Peyer's patch (tissue), 4 donors: ENCODE data around the gene MEGF10. TPM values are rescaled to one million over a fixed set of nuclear protein-coding genes. Genes with fewer than 3 reads are reported as not detected.

ENCODE experiments used
- DNase-seq, 3 donors: peaks; one replicate each; pipeline ENCODE4 v3.0.0-alpha.2; 2017 to 2019
- H3K27ac ChIP-seq, 4 donors: fragments of 200-600 bp; sonication (generic); one replicate each; pipeline ENCODE4 v1.5.1; 2016 to 2019
- H3K27me3 ChIP-seq, 2 donors: fragments of 200-600 bp; sonication (generic); one replicate each; pipeline ENCODE4 v1.5.1; 2019
- H3K36me3 ChIP-seq, 3 donors: fragments of 200-600 bp; sonication (generic); one replicate each; pipeline ENCODE4 v1.5.1; 2016 to 2019
- H3K4me1 ChIP-seq, 4 donors: fragments of 200-600 bp; sonication (generic); one replicate each; pipeline ENCODE4 v1.5.1; 2016 to 2019
- H3K4me3 ChIP-seq, 4 donors: fragments of 200-600 bp; sonication (generic); 1 replicate in 3 of 4; 2 replicates in 1 of 4; pipeline ENCODE4 v1.5.1; 2016 to 2019; ENCODE audit warnings: mild to moderate bottlenecking in 1 of 4
- H3K9me3 ChIP-seq, 4 donors: fragments of 200-600 bp; sonication (generic); one replicate each; pipeline ENCODE4 v1.5.1; 2016 to 2019; ENCODE audit warnings: mild to moderate bottlenecking in 1 of 4
- POLR2A ChIP-seq, 2 donors: fragments of 450-650 bp; IDR thresholded peaks; one replicate each; pipeline ENCODE4 v1.5.1; 2017; ENCODE audit warnings: antibody characterized with exemption in 2 of 2, mild to moderate bottlenecking in 2 of 2, moderate library complexity in 2 of 2
- total RNA-seq, 4 donors: library from RNA; depleted of rRNA; stranded (reverse); fragments of >200 nt; gene quantifications; one replicate each; pipeline ENCODE4 v1.1.0, GENCODE V29; 2016
- TF ChIP-seq, protein P1 (sequence below), 6 experiments: fragments of 450-650 bp in 4 of 6; fragments of 200-600 bp in 2 of 6; sonication (generic) in 1 of 6; IDR thresholded peaks; one replicate each; pipeline ENCODE4 v1.5.1; 2017 to 2019; ENCODE audit warnings: antibody characterized with exemption in 6 of 6, mild to moderate bottlenecking in 3 of 6, moderate library complexity in 1 of 6

Gene MEGF10
- total RNA-seq, 4 donors from 2014 or later, result 0.13 to 2.5 (median 0.19) TPM; not detected in 1

DNA sequence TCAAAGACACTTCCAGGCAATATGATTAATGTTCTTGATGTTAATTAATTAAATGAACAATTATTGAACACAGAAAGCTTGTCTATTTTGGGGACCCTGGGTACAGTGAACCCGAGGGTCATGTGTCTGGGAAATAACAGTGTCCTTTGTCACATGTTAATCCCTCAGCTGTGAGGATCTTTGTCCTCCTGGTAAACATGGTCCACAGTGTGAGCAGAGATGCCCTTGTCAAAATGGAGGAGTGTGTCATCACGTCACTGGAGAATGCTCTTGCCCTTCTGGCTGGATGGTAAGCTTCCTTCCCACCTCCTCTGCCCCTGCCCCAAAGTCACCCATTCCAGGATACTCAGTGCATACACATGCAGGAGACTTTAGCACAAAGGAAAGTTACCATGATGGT, 107.9 kb downstream of the MEGF10 start:
- no peak for TF ChIP-seq POLR2A (IDR thresholded peaks at IDR 0.05)
- TF ChIP-seq, protein P1, sequence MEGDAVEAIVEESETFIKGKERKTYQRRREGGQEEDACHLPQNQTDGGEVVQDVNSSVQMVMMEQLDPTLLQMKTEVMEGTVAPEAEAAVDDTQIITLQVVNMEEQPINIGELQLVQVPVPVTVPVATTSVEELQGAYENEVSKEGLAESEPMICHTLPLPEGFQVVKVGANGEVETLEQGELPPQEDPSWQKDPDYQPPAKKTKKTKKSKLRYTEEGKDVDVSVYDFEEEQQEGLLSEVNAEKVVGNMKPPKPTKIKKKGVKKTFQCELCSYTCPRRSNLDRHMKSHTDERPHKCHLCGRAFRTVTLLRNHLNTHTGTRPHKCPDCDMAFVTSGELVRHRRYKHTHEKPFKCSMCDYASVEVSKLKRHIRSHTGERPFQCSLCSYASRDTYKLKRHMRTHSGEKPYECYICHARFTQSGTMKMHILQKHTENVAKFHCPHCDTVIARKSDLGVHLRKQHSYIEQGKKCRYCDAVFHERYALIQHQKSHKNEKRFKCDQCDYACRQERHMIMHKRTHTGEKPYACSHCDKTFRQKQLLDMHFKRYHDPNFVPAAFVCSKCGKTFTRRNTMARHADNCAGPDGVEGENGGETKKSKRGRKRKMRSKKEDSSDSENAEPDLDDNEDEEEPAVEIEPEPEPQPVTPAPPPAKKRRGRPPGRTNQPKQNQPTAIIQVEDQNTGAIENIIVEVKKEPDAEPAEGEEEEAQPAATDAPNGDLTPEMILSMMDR (IDR thresholded peaks at IDR 0.05), result no peak
- Histone ChIP-seq H3K4me1 (no peaks in the 10 kb centered on the region), H3K4me3 (no peak overlapping the region), H3K36me3 (no peaks in the 10 kb centered on the region), H3K27ac (no peak overlapping the region), H3K9me3 (no peaks in the 10 kb centered on the region), H3K27me3 (no peaks in the 10 kb centered on the region)
- no peak for DNase-seq

DNA sequence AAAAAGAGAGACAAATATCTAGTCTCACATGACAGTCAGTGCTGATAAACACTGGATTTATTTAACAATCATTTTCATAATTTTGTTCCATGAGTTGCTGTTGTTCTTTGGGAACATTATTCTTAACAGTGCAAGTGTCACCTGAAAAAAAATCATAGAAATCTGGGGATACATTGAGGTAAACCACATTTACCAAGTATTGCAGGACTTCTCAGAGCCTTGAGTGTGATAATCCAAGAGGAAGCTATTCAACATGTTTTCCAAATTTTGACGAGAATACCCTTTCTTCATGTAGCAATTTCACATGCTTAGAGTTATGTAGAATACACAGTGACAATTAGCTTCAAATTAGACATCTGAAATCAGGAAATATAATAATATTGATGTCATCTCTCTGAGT, 108.5 kb downstream of the MEGF10 start:
- H3K4me1 ChIP-seq, result no peaks in the 10 kb centered on the region
- H3K4me3 ChIP-seq, result no peak overlapping the region
- no peaks in the 10 kb centered on the region for H3K36me3 ChIP-seq
- DNase-seq, result no peak
- H3K27me3 ChIP-seq, result no peaks in the 10 kb centered on the region
- H3K9me3 ChIP-seq, result no peaks in the 10 kb centered on the region
- TF ChIP-seq, protein P1 (IDR thresholded peaks at IDR 0.05), result no peak
- no peak for TF ChIP-seq POLR2A (IDR thresholded peaks at IDR 0.05)
- no peak overlapping the region for H3K27ac ChIP-seq

DNA sequence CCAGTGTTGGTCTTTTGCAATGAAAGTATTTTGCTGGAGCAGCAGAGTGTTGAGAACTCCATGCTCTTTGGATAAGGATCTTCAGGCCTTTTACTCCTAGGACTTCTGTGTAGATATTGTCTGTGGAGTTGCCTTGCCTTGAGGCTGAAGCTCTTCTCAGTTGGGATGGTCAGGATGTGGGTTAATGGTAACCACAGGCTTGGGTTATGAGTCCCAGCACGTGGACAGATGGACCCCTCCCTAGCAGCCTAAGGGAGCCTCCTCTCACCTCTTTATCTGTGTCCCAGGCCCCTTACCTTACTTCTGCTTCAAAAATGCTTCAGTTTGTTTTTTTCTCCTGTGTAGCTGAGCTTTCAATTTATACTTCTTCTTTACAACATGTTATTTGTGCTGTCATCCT, 109.9 kb downstream of the MEGF10 start:
- Histone ChIP-seq H3K27me3 (no peaks in the 10 kb centered on the region), H3K4me1 (no peaks in the 10 kb centered on the region), H3K4me3 (no peak overlapping the region), H3K9me3 (no peaks in the 10 kb centered on the region), H3K36me3 (no peaks in the 10 kb centered on the region), H3K27ac (no peak overlapping the region)
- no peak for DNase-seq
- TF ChIP-seq, protein P1 (IDR thresholded peaks at IDR 0.05), result no peak

DNA sequence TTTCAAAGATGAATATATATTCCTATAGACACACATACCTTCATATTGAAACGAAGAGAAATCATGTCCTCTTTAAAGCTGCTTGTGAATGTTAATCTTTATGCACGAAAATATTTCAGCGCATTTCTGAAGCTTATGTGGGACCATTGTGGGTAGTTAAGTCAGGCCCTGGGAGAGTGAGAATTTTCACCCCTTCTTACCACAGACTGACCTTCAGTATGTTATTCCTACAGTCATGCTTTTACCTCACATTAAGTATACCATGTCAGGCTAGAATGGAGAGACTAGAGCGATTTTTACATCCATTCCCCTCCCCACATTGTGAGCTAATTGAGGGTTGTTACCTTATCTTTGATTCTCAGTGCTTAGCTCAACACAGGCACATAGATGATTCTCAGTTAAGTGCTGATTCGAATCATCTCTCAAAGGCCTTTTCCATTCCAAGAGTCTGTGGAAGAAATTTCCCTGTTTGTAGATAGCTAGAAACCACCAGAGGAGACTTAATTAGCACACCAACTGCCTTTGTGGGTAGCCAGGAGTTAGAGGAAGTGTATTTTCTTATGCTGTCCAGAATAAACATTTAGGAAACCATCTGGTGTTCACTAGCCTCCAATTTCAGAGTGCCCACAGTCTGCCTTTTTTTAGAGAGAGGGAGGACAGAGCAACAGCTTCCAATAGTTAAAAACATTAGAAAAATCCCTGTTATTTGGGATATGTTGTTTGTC, 110.5 kb downstream of the MEGF10 start:
- no peaks in the 10 kb centered on the region for H3K27me3 ChIP-seq
- no peak overlapping the region for H3K4me3 ChIP-seq
- no peak overlapping the region for H3K27ac ChIP-seq
- no peaks in the 10 kb centered on the region for H3K36me3 ChIP-seq
- no peaks in the 10 kb centered on the region for H3K4me1 ChIP-seq
- TF ChIP-seq, protein P1 (IDR thresholded peaks at IDR 0.05), result no peak
- no peak for TF ChIP-seq POLR2A (IDR thresholded peaks at IDR 0.05)
- no peak for DNase-seq
- no peaks in the 10 kb centered on the region for H3K9me3 ChIP-seq

DNA sequence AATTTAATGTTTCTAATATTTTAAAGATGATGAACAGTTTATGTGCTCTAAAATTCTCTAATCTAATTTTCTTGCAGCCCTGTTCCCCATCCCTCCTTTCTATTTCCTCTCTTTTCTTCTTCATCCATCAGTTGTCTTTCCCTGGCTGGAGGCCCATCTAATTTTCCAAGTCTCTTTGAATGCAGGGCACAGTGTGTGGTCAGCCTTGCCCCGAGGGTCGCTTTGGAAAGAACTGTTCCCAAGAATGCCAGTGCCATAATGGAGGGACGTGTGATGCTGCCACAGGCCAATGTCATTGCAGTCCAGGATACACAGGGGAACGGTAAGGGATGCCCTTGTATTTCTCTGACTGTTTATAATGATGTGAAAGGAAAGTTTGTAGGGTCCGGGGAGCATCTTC, 111.8 kb downstream of the MEGF10 start:
- TF ChIP-seq POLR2A (IDR thresholded peaks at IDR 0.05), result no peak
- TF ChIP-seq, protein P1 (IDR thresholded peaks at IDR 0.05), result no peak

More for the DNA sequence above, 111.8 kb downstream of the MEGF10 start:
- Histone ChIP-seq H3K4me1 (no peaks in the 10 kb centered on the region), H3K27ac (no peak overlapping the region), H3K36me3 (no peaks in the 10 kb centered on the region), H3K9me3 (no peaks in the 10 kb centered on the region), H3K4me3 (no peak overlapping the region), H3K27me3 (no peaks in the 10 kb centered on the region)
- DNase-seq, result no peak
